Measurements from ENCODE around the gene CD4.

DNA sequence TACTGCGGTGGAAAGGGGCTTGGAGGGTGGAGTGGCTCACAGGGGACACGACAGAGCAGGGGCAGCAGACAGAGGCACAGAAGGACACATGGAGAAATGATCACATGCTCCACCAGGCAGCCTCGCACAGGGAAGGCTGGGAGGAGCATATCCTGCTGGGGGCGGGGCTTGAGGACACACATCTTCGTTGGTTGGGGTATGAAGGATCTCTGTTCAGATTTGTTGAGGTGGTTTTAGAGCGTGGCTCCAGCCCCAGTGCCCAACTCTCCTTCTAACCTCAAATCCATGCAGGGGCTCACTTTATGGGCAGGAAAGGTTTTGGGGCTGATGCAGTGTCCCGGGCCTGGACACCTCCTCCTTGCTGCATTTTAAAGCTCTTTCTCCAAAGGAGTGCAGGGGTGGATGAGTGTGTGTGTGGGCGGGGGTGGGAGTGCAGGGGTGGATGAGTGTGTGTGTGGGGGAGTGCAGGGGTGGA, 38.1 kb downstream of the CD4 start:
- TF ChIP-seq, protein P1, sequence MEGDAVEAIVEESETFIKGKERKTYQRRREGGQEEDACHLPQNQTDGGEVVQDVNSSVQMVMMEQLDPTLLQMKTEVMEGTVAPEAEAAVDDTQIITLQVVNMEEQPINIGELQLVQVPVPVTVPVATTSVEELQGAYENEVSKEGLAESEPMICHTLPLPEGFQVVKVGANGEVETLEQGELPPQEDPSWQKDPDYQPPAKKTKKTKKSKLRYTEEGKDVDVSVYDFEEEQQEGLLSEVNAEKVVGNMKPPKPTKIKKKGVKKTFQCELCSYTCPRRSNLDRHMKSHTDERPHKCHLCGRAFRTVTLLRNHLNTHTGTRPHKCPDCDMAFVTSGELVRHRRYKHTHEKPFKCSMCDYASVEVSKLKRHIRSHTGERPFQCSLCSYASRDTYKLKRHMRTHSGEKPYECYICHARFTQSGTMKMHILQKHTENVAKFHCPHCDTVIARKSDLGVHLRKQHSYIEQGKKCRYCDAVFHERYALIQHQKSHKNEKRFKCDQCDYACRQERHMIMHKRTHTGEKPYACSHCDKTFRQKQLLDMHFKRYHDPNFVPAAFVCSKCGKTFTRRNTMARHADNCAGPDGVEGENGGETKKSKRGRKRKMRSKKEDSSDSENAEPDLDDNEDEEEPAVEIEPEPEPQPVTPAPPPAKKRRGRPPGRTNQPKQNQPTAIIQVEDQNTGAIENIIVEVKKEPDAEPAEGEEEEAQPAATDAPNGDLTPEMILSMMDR (IDR thresholded peaks at IDR 0.05; ENCODE audit: low read depth, low read length, poor library complexity, severe bottlenecking), result no peak
- TF ChIP-seq EZH2phosphoT487 (IDR thresholded peaks at IDR 0.05; ENCODE audit: borderline replicate concordance, low read length), result no peak
